GM12878 (cell line): ENCODE data around the gene OVOL3. TPM values are rescaled to one million over a fixed set of nuclear protein-coding genes. Genes with fewer than 3 reads are reported as not detected.

Source experiments
- ATAC-seq: fragments of 200-7000 bp; cut with Tn5 transposase; 3 replicates; pipeline ENCODE4 v1.9.1; 2020; ENCODE audit warnings: mild to moderate bottlenecking, moderate library complexity
- BruUV-seq: library from RNA; stranded (reverse); fragments of 400-500 nt; replicated peaks from 2 replicates; lab custom pipeline; 2021; lab: Mats Ljungman, UMichigan
- CTCF ChIA-PET: fragments of 300-600 bp; sonication (Branson Sonifier 250); formaldehyde crosslinking; extraction: SDS; loops from one replicate; lab custom pipeline; 2021; ENCODE audit warnings: inconsistent platforms; lab: Yijun Ruan, JAX
- POLR2A ChIA-PET: fragments of 350-600 bp; formaldehyde crosslinking; extraction: SDS; loops from one replicate; lab custom pipeline; 2021; ENCODE audit warnings: inconsistent platforms; lab: Charles Lee
- RAD21 ChIA-PET: fragments of 300-600 bp; sonication (Branson Sonifier 250); formaldehyde crosslinking; loops from one replicate; lab custom pipeline; 2023; ENCODE audit warnings: antibody characterized with exemption; ENCODE audit not compliant: unreplicated experiment; lab: Charles Lee
- SMC1A ChIA-PET: fragments of 300-600 bp; sonication (Branson Sonifier 250); formaldehyde crosslinking; loops from one replicate; lab custom pipeline; 2023; ENCODE audit not compliant: unreplicated experiment, uncharacterized antibody; lab: Charles Lee
- DNase-seq: peaks from one replicate; pipeline ENCODE4 v3.0.0-alpha.2; 2011; ENCODE audit warnings: low read depth, low spot score
- FAIRE-seq: peaks from 3 replicates; lab custom pipeline; 2011; peaks lifted over from hg19 to GRCh38; lab: Jason Lieb, UNC
- H2AFZ ChIP-seq: 2 replicates; pipeline ENCODE4 v1.6.0; 2011; ENCODE audit warnings: low read depth, low read length, control low read depth; ENCODE audit not compliant: control insufficient read depth
- H3K27ac ChIP-seq: 2 replicates; pipeline ENCODE4 v1.5.1; 2011; ENCODE audit warnings: control low read depth; ENCODE audit not compliant: control insufficient read depth, insufficient read depth
- H3K27me3 ChIP-seq, 2 experiments: replicated peaks in 1 of 2; 2 replicates each; pipeline versions ENCODE4 v1.6.0 to v1.6.1; 2011; ENCODE audit warnings: low read length in 1 of 2; ENCODE audit not compliant: control insufficient read depth in 2 of 2, insufficient read depth in 2 of 2
- H3K36me3 ChIP-seq, 2 experiments: 2 replicates each; pipeline ENCODE4 v1.5.1; 2011; ENCODE audit warnings: low read length in 1 of 2; ENCODE audit not compliant: control insufficient read depth in 2 of 2, insufficient read depth in 2 of 2
- H3K4me1 ChIP-seq: 2 replicates; pipeline ENCODE4 v1.6.1; 2011; ENCODE audit warnings: mild to moderate bottlenecking, low read length, moderate library complexity, mixed read lengths; ENCODE audit not compliant: control insufficient read depth, insufficient read depth
- H3K4me2 ChIP-seq: 2 replicates; pipeline ENCODE4 v1.6.0; 2011; ENCODE audit warnings: control low read depth; ENCODE audit not compliant: control insufficient read depth, insufficient read depth
- H3K4me3 ChIP-seq: fragments of 200-600 bp; sonication (generic); 2 replicates; pipeline ENCODE4 v1.5.1; 2016
- H3K79me2 ChIP-seq: 2 replicates; pipeline ENCODE4 v1.6.0; 2011; ENCODE audit warnings: low read length; ENCODE audit not compliant: control insufficient read depth, insufficient read depth
- H3K9ac ChIP-seq: 2 replicates; pipeline ENCODE4 v1.8.0; 2011; ENCODE audit warnings: low read length, control low read depth, mixed read lengths; ENCODE audit not compliant: control insufficient read depth, insufficient read depth
- H3K9me3 ChIP-seq: replicated peaks from 3 replicates; pipeline ENCODE4 v1.5.1; 2011; ENCODE audit warnings: mild to moderate bottlenecking, low read length; ENCODE audit not compliant: control insufficient read depth, insufficient read depth
- H4K20me1 ChIP-seq: 2 replicates; pipeline ENCODE4 v1.6.0; 2011; ENCODE audit not compliant: control insufficient read depth, insufficient read depth
- DPF2 ChIP-seq: fragments of 450-650 bp; IDR thresholded peaks from 2 replicates; pipeline ENCODE4 v1.6.1; 2017; ENCODE audit warnings: mild to moderate bottlenecking
- JUND ChIP-seq: IDR thresholded peaks from 2 replicates; pipeline ENCODE4 v1.6.1; 2012; ENCODE audit warnings: low read depth, mild to moderate bottlenecking, low read length, improper control_type of control experiment, moderate library complexity
- MTA2 ChIP-seq: fragments of 450-650 bp; IDR thresholded peaks from 2 replicates; pipeline ENCODE4 v1.6.1; 2016; ENCODE audit warnings: low read depth, mild to moderate bottlenecking, moderate library complexity
- MTA3 ChIP-seq: IDR thresholded peaks from 2 replicates; pipeline ENCODE4 v1.6.1; 2012; ENCODE audit warnings: low read length, inconsistent platforms, borderline replicate concordance
- NR2C2 ChIP-seq: IDR thresholded peaks from 2 replicates; pipeline ENCODE4 v1.6.1; 2011; ENCODE audit warnings: borderline replicate concordance, low read depth; ENCODE audit not compliant: control insufficient read depth, insufficient read length
- POLR2A ChIP-seq: IDR thresholded peaks from 2 replicates; pipeline ENCODE4 v1.6.1; 2011; ENCODE audit warnings: low read depth, mild to moderate bottlenecking, low read length
- SMC3 ChIP-seq: IDR thresholded peaks from 2 replicates; pipeline ENCODE4 v1.6.1; 2011; ENCODE audit warnings: low read length, improper control_type of control experiment, borderline replicate concordance
- ZBTB33 ChIP-seq: fragments of 450-650 bp; IDR thresholded peaks from 2 replicates; pipeline ENCODE4 v1.6.1; 2017; ENCODE audit warnings: mild to moderate bottlenecking
- WGBS: methylation state at CpG from one replicate; pipeline ENCODE4 v1.1.6; 2016; ENCODE audit warnings: low lambda C conversion rate; ENCODE audit not compliant: insufficient replicate concordance, insufficient coverage; ENCODE audit errors: missing lambda C conversion rate; 5-methylcytosine and 5-hydroxymethylcytosine counted together
- in situ Hi-C: fragments of 300-500 bp; cut with MboI; formaldehyde crosslinking; loops from 9 replicates; pipeline ENCODE4 v1.14.3; 2018; ENCODE audit warnings: mixed read lengths
- intact Hi-C: fragments of 100-400 bp; cut with micrococcal nuclease; formaldehyde crosslinking; loops from one replicate; pipeline ENCODE4 v1.14.2; 2022; ENCODE audit not compliant: unreplicated experiment
- polyA plus RNA-seq, 11 experiments: library from polyadenylated mRNA; depleted of rRNA in 4 of 11; unstranded in 6 of 11; stranded (reverse) in 5 of 11; fragments of >200 nt; fragmentation: Nextera tagmentation in 4 of 11; fragmentation: Illumina TruSeq in 1 of 11; extraction: Ambion mirVana in 4 of 11; extraction: Trizol in 1 of 11; gene quantifications; 1 replicate in 1 of 11; 2 replicates in 10 of 11; pipeline versions ENCODE4 v1.2.1 to v1.2.3, GENCODE V29; 2011 to 2016; ENCODE audit warnings: inconsistent platforms in 2 of 11, missing spikeins in 2 of 11, low read depth in 1 of 11
- total RNA-seq, 4 experiments: library from RNA; depleted of rRNA in 3 of 4; stranded (reverse); fragments of >200 nt in 3 of 4; fragmentation: Illumina TruSeq in 1 of 4; extraction: Trizol in 1 of 4; gene quantifications; 2 replicates each; pipeline versions ENCODE4 v1.2.1 to v1.2.3, GENCODE V29; 2013 to 2021

Gene OVOL3
- total and polyA plus RNA-seq, 10 of the 15 experiments (the other 5 are each of a cell fraction or from before 2014, with no cell fraction given) = 0.43 TPM; not detected in 9

- TF ChIP-seq NR2C2 = no peak
- TF ChIP-seq ZBTB33 = no peak
- TF ChIP-seq MTA3 = no peak
Measured at GRCh38 chr19:36136964-36137686, 26.2 kb downstream of the OVOL3 start (continued).

- WGBS = 29% methylated on average over 6 of the region's 7 CpGs
- Histone ChIP-seq H3K79me2 (peaks cover 16% of the 10 kb centered on the region), H3K27ac (peak overlapping the region; percentile 98), H3K4me1 (peaks cover 10% of the 10 kb centered on the region; the same call in 1 of the 2 replicates), H3K36me3 (peaks cover 4% of the 10 kb centered on the region in 2 experiments; a peak in 3 of 4 replicates), H3K9ac (peak overlapping the region; percentile 97; the same call in 1 of the 2 replicates), H3K9me3 (no peaks in the 10 kb centered on the region), H2AFZ (peak overlapping the region; percentile 70), H3K27me3 (no peaks in the 10 kb centered on the region), H3K4me3 (peak overlapping the region; percentile 80), H4K20me1 (peaks cover 6% of the 10 kb centered on the region), H3K4me2 (peak overlapping the region; percentile 83)
- FAIRE-seq (no peak), DNase-seq (no peak), ATAC-seq (no peak)
- TF ChIP-seq SMC3 = no peak
- TF ChIP-seq MTA2 = no peak
- no peak for TF ChIP-seq POLR2A
- no peak for TF ChIP-seq DPF2
- no peak for TF ChIP-seq JUND
- ChIA-PET RAD21 (interaction anchor here (1.0 to 2.0 kb wide), 2 partner anchors 11 kb away, joined by 8 to 9 read pairs; no protein-coding TSS in a partner anchor), SMC1A (interaction anchor here (2.0 kb wide), 1 partner anchor 11 kb away, joined by 5 read pairs; no protein-coding TSS in a partner anchor), POLR2A (interaction anchor here (0.5 to 2.0 kb wide), 4 partner anchors 10 to 428 kb away, joined by 3 to 12 read pairs (median 4); no protein-coding TSS in a partner anchor), CTCF (interaction anchor here (0.6 to 6.3 kb wide), 2 partner anchors 11 to 30 kb away, joined by 3 to 37 read pairs; no protein-coding TSS in a partner anchor)
- intact Hi-C loops (no loop called here), in situ Hi-C loops (loop anchor here (10.0 kb wide), 1 partner anchor 1456 kb away; the partner anchor contains the start of genes ZNF540 and ZNF571)
- no TSS peak for BruUV-seq
Measured at GRCh38 chr19:36139120-36139472, 28.2 kb downstream of the OVOL3 start.
